OCI-LY1 (cell line): ENCODE results near the gene FRRS1.

Experiments
- CTCF ChIP-seq: fragments of 200-600 bp; sonication (generic), shearing (Covaris generic); IDR thresholded peaks from 2 replicates; pipeline ENCODE4 v1.5.1; 2017; ENCODE audit warnings: mild to moderate bottlenecking, antibody characterized with exemption, low read length, moderate library complexity, mixed read lengths
- EZH2 ChIP-seq: fragments of 200-600 bp; sonication (generic), shearing (Covaris generic); IDR thresholded peaks from 2 replicates; pipeline ENCODE4 v1.8.0; 2017; ENCODE audit warnings: borderline replicate concordance, mixed run types, mild to moderate bottlenecking, antibody characterized with exemption, low read length, moderate library complexity, mixed read lengths

DNA sequence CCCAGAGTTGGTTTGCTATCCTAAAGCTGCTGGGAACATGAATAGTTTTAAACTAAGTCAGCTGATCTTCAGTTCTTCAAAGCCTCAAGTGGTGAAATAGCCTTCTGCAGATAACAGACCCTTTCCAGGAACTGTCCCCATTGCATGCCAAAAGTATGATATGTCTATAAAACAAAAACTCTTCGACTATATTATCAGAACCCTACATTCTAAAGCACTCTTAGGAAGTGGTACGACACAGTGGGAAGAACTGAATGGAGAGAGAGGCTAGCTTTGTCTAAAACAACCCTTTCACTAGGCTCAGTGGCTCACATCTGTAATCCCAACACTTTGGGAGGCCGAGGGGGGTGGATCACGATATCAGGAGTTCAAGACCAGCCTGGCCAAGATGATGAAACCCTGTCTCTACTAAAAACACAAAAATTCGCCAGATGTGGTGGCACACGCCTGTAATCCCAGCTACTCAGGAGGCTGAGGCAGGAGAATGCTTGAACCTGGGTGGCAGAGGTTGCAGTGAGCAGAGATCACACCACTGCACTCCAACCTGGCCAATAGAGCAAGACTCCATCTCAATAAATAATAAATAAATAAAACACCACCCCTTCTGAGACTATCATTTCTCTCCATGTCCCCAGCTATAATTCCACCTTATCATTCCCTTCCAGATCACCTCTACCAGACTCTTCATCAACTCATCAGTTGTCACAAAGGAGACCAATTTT, 2.2 kb upstream of the FRRS1 start:
- TF ChIP-seq CTCF (no peak), EZH2 (no peak)
